NCI-H2196 treated with DMSO at 0.1 percent for 48 hours (cell line): ENCODE results near the gene TCF12.
"Not testable (repeated sequence)": the region's sequence is repeated elsewhere in the genome, so short reads cannot be mapped to it uniquely, and the experiment has no call there.

Source experiments
- DNase-seq: peaks from one replicate; lab custom pipeline; 2025; ENCODE audit not compliant: unreplicated experiment; lab: John Stamatoyannopoulos, UW

Gene TCF12

GRCh38 chr15:56973463-56973862 lies 55.0 kb downstream of the TCF12 start:
- no peak for DNase-seq

- DNase-seq, result no peak
Observed at GRCh38 chr15:56977232-56977631, 58.8 kb downstream of the TCF12 start.

GRCh38 chr15:56978898-56979662 lies 60.6 kb downstream of the TCF12 start:
- DNase-seq, result no peak

DNA sequence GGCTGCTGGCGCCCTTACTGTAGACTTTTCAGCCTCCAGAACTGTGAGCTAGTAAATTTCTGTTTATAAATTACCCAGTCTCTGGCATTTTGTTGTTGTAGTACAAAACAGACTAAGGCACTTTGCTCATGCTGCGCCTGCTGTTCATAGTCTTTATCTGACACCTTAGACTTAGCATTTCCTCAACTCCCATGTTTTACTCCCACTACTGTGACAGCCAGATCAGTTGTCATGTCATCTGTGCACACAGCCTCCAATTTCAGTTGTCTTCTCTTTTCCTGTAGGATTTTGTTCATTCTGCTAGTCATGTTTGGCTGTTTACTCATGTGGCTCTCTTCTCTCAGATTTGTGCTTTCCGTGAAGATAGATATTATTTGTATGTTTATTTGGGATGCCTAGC lies 62.0 kb downstream of the TCF12 start:
- no peak for DNase-seq

DNA sequence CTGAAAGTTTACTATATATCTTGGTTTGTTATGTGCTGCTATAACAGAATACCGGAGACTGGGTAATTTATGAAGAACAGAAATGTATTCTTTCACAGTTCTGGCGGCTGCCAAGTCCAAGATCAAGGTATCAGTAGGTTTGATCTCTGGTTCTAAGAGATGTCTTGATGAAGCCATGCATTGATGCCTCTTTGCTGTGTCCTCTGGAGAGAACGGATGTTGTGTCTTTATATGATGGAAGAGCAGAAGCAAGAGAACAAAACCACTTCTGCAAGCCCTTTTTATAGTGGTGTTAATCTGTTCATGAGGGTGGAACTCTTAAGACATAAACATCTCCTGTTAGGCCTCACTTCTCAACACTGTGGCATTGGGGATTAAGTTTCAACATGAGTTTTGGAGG lies 62.7 kb downstream of the TCF12 start:
- no peak for DNase-seq

GRCh38 chr15:56982987-56983386 lies 64.5 kb downstream of the TCF12 start:
- DNase-seq, result no peak

- DNase-seq, result no peak
Observed at GRCh38 chr15:56984681-56985481, 66.4 kb downstream of the TCF12 start.

GRCh38 chr15:56985856-56986255 lies 67.4 kb downstream of the TCF12 start:
- no peak for DNase-seq

- no peak for DNase-seq
Observed at GRCh38 chr15:56987286-56987685, 68.8 kb downstream of the TCF12 start.

GRCh38 chr15:56988219-56988618 lies 69.8 kb downstream of the TCF12 start:
- DNase-seq, result no peak

DNA sequence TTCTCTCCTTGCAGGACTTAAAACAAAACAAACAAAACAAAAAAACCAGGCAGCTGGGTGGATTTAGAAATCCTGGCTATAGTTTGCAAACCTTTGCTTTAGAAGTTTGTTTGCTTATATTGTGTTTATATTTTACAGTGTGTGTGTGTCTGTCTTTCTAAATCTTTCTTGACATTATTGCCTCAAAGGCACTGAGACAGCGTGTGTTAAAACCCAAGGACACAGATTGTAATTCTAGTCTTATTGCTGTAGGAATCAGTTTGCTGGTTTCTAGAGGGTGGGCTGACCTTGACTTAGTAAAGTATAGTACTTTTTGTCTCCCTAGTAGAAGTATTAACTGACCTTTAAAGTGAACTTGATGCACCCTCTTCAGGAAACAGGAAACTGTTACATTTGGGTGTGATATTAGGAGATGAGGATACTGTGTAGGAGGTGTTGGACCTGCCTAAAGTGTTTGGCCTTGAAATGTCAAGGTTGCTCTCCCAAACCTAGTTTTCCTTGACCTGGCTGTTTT lies 71.0 kb downstream of the TCF12 start:
- DNase-seq, result no peak

GRCh38 chr15:56991017-56991416 lies 72.6 kb downstream of the TCF12 start:
- no peak for DNase-seq

GRCh38 chr15:56992725-56993124 lies 74.3 kb downstream of the TCF12 start:
- DNase-seq, result no peak

DNA sequence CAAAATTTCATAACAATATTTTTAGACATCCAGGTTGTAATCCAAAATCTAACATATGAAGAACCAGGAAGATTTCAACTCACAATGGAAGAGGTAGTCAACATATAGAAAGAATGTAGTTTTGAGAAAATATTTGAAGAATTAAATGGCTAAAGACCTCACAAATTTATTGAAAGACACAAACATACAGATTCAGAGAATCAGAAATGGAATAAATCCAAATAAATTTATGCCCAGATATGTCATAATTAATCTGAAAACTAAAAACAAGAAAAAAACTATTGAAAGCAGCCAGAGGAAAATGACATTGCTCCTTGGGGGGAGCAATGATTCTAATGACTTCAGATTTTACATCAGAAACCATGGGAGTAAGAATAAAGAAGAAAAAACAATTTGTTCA lies 75.8 kb downstream of the TCF12 start:
- no peak for DNase-seq

GRCh38 chr15:56996093-56996492 lies 77.6 kb downstream of the TCF12 start:
- DNase-seq, result no peak

GRCh38 chr15:56996746-56997470 lies 78.5 kb downstream of the TCF12 start:
- no peak for DNase-seq

- no peak for DNase-seq
Observed at GRCh38 chr15:57003418-57003817, 85.0 kb downstream of the TCF12 start.

DNA sequence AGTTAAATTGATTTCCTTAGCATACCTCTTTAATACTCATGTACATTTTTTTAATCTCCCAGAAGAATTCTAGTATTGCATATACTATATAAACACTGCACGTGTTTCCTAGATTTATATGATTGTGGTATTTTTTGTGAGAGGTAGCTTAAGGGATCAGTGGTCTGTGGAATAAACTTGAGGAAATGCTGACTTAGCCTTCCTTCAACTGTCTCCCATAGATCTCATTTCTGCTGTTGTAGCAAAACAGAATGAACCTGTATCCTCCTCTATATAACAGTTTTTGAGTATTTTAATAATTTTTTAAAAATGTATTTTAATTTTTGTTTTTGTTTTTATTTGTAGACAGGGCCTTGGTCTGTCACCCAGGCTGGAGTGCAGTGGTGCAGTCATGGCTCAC lies 86.8 kb downstream of the TCF12 start:
- no peak for DNase-seq

DNA sequence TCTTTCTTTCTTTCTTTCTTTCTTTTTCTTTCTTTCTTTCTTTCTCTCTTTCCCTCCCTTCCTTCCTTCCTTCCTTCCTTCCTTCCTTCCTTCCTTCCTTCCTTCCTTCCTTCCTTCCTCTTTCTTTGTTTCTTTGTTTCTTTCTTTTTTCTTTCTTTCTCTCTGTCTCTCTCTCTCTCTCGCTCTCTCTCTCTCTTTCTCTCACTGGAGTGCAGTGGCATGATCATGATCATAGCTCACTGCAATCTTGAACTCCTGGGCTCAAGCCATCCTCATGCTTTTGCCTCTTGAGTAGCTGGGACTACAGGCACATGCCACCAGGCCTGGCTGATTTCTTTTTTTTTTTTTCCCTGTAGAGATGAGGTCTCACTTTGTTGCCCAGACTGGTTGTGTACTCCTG lies 89.4 kb downstream of the TCF12 start:
- DNase-seq, result not testable (repeated sequence)

DNA sequence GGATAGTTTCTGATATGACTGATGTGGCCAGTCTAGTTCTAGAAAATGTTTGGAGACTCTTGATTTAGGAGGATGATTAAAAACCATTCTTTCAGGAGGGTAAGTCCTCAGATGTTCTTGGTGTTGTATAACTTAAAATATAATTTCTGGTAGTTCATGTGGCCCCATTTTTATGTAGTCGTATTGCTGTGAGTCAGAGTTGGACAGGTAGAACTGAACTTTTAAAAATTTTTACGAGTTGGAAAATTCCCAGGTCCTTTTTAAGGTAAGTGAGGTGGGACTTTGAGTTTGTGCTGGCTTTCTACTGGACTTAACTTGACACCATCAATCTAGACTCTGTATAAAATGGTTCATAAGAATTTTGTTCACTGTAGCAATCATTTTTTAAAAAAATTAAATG lies 92.3 kb downstream of the TCF12 start:
- DNase-seq, result no peak

DNA sequence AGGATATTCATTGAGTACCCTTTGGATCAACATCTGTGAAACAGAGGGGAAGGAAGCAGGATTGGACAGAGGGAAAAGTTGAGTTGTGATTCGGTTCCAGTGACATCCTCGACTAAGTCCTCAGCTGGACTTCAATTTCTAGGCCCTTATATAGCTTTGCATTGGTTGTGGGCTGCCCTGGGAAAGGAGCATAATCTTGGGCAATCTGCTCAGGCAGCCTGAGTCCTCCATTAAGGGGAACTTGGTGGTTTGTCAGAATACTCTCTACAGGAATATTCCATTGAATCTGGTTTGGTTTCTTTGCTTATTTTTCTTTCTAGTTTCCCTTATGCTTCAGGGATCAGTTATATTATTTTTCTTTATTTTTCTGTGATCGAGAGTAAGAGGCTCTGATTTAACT lies 94.1 kb downstream of the TCF12 start:
- no peak for DNase-seq

DNA sequence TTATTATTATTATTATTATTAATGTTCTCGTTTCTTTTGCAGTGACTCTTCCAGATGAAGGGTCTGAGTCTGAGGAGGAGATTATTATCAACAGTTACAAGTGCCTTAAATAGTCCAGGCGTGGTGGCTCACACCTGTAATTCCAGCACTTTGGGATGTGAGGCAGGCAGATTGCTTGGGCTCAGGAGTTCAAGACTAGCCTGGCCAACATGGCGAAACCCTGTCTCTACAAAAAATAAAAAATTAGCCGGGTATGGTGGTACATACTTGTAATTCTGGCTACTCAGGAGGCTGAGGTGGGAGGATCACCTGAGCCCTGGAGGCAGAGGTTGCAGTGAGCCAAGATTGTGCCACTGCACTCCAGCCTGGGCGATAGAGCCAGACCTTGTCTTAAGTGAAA lies 96.5 kb downstream of the TCF12 start:
- not testable (repeated sequence) for DNase-seq
